Neural progenitor cell (in vitro differentiated cells): ENCODE measurements around the gene IFNA17.

Source experiments
- EZH2 ChIP-seq: fragments of 200-600 bp; sonication (generic); IDR thresholded peaks from 2 replicates; pipeline ENCODE4 v1.6.1; 2017; ENCODE audit warnings: antibody characterized with exemption, mild to moderate bottlenecking, moderate library complexity
- TF ChIP-seq, protein P1 (sequence below): fragments of 200-600 bp; sonication (generic); IDR thresholded peaks from 2 replicates; pipeline ENCODE4 v1.5.1; 2017; ENCODE audit warnings: antibody characterized with exemption, mild to moderate bottlenecking

DNA sequence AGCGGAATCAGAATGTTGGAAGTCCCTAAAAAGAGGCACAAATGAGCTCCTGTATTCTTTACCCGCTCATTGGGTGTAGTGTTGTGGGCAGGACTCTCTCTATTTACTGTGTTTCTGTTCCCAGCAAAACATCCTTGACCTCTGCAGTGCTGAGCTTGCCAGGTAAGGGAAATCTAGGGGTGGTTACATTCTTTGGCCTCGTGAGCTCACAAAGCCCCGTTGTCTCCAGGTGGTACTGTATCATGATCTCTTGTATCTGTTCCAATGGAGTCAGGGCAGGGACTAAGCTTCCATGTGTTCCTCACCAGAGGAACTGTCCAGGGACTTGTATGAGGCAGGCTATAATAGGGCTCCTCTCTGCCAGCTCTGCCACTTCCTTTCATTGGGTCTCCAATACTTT is 23.6 kb upstream of the IFNA17 start:
- no peak for TF ChIP-seq EZH2
- TF ChIP-seq, protein P1, sequence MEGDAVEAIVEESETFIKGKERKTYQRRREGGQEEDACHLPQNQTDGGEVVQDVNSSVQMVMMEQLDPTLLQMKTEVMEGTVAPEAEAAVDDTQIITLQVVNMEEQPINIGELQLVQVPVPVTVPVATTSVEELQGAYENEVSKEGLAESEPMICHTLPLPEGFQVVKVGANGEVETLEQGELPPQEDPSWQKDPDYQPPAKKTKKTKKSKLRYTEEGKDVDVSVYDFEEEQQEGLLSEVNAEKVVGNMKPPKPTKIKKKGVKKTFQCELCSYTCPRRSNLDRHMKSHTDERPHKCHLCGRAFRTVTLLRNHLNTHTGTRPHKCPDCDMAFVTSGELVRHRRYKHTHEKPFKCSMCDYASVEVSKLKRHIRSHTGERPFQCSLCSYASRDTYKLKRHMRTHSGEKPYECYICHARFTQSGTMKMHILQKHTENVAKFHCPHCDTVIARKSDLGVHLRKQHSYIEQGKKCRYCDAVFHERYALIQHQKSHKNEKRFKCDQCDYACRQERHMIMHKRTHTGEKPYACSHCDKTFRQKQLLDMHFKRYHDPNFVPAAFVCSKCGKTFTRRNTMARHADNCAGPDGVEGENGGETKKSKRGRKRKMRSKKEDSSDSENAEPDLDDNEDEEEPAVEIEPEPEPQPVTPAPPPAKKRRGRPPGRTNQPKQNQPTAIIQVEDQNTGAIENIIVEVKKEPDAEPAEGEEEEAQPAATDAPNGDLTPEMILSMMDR: no peak
